A549 treated with AZD2906 at 1 μM for 4 hours (cell line): ENCODE results near the gene PRICKLE3. TPM values are rescaled to one million over a fixed set of nuclear protein-coding genes. Genes with fewer than 3 reads are reported as not detected.

ENCODE experiments used
- total RNA-seq: library from RNA; stranded (reverse); fragments of 200-300 nt; extraction: Qiagen RNA extraction; gene quantifications from 5 replicates; pipeline ENCODE4 v1.2.3, GENCODE V29; 2022

Gene PRICKLE3
- 11.8 to 18.5 TPM (median 16.8 TPM) in 5 replicates for total RNA-seq

GRCh38 chrX:49186125-49187027 is at the start of gene PRICKLE3:
Gene PRICKLE3 (minus strand): TSS chrX:49186373. CDS start chrX:49186297, 76 bp downstream.

GRCh38 chrX:49233176-49233575 is 47.0 kb upstream of the PRICKLE3 start, which contains the start of gene CACNA1F:
Gene CACNA1F (minus strand): TSS chrX:49233340. CDS start chrX:49233309, 31 bp downstream.

GRCh38 chrX:49199906-49200771 is 14.0 kb upstream of the PRICKLE3 start, which contains the start of gene SYP:
Gene SYP (minus strand): TSS chrX:49200193. CDS start chrX:49200186, 7 bp downstream.

GRCh38 chrX:49171752-49172279 is 14.4 kb downstream of the PRICKLE3 start, which contains the start of gene PLP2:
Gene PLP2 (plus strand): TSS chrX:49171898. CDS start chrX:49172001, 103 bp downstream.

GRCh38 chrX:49162620-49163019 is 23.6 kb downstream of the PRICKLE3 start, which contains the start of gene MAGIX:
Gene MAGIX (plus strand): TSS chrX:49162758. CDS start chrX:49162890, 132 bp downstream.

Other genes with a start within 250 kb of the PRICKLE3 start
- 60.0 to 66.3 TPM (median 63.1 TPM) in 5 replicates for gene OTUD5, start 228.8 kb downstream of the PRICKLE3 start, total RNA-seq
- 0.65 to 1.2 TPM (median 1.1 TPM) in 5 replicates for gene KCND1, start 214.5 kb downstream of the PRICKLE3 start, total RNA-seq
- gene GRIPAP1, start 184.1 kb downstream of the PRICKLE3 start, total RNA-seq, result 16.6 to 21.6 TPM (median 19.0 TPM) in 5 replicates
- gene TFE3, start 143.0 kb downstream of the PRICKLE3 start, total RNA-seq, result 42.9 to 49.5 TPM (median 48.8 TPM) in 5 replicates
- gene CCDC120, start 127.4 kb downstream of the PRICKLE3 start, total RNA-seq, result 2.7 to 4.4 TPM (median 3.5 TPM) in 5 replicates
- 35.6 to 44.5 TPM (median 42.7 TPM) in 5 replicates for gene PRAF2, start 112.4 kb downstream of the PRICKLE3 start, total RNA-seq
- gene WDR45, start 106.5 kb downstream of the PRICKLE3 start, total RNA-seq, result 52.7 to 59.9 TPM (median 57.2 TPM) in 5 replicates
- gene GPKOW, start 62.6 kb downstream of the PRICKLE3 start, total RNA-seq, result 21.8 to 23.6 TPM (median 22.8 TPM) in 5 replicates
- gene MAGIX, start 23.6 kb downstream of the PRICKLE3 start, total RNA-seq, result 2.3 to 3.9 TPM (median 3.3 TPM) in 5 replicates
- gene PLP2, start 14.5 kb downstream of the PRICKLE3 start, total RNA-seq, result 324 to 454 TPM (median 441 TPM) in 5 replicates
- gene SYP, start 13.8 kb upstream of the PRICKLE3 start, total RNA-seq, result 2.2 to 3.2 TPM (median 2.7 TPM) in 5 replicates
- not detected in 5 replicates for gene CACNA1F, start 47.0 kb upstream of the PRICKLE3 start, total RNA-seq
- 13.5 to 14.7 TPM (median 14.1 TPM) in 5 replicates for gene CCDC22, start 49.1 kb upstream of the PRICKLE3 start, total RNA-seq
- gene FOXP3, start 78.3 kb upstream of the PRICKLE3 start, total RNA-seq, result 0.07 to 0.14 TPM (median 0.10 TPM) in 5 replicates
- gene PPP1R3F, start 83.4 kb upstream of the PRICKLE3 start, total RNA-seq, result 2.1 to 3.6 TPM (median 2.8 TPM) in 5 replicates
- gene GAGE10, start 117.3 kb upstream of the PRICKLE3 start, total RNA-seq, result not detected in 5 replicates
- gene GAGE12J, start 135.7 kb upstream of the PRICKLE3 start, total RNA-seq, result not detected in 5 replicates
- gene GAGE13, start 145.2 kb upstream of the PRICKLE3 start, total RNA-seq, result not detected in 5 replicates